ENCODE data around the gene CTDSPL. TPM values are rescaled to one million over a fixed set of nuclear protein-coding genes. Genes with fewer than 3 reads are reported as not detected.

CTDSPL gene
- total RNA-seq, 1 experiment from 2014 or later, result 5.4 TPM

GRCh38 chr3:38008971-38009580 lies 147.4 kb downstream of the CTDSPL start:
- no peak for DNase-seq (ENCODE audit: extremely low read depth, low read depth)

- no peak for DNase-seq (ENCODE audit: extremely low read depth, low read depth)
Measured at GRCh38 chr3:38009807-38010591, 148.3 kb downstream of the CTDSPL start.

GRCh38 chr3:38011111-38011510 lies 149.4 kb downstream of the CTDSPL start:
- no peak for DNase-seq (ENCODE audit: extremely low read depth, low read depth)

- DNase-seq (ENCODE audit: extremely low read depth, low read depth), result no peak
Measured at GRCh38 chr3:38015485-38015884, 153.8 kb downstream of the CTDSPL start.

GRCh38 chr3:38015984-38016383 lies 154.3 kb downstream of the CTDSPL start:
- no peak for DNase-seq (ENCODE audit: extremely low read depth, low read depth)

- no peak for DNase-seq (ENCODE audit: extremely low read depth, low read depth)
Measured at GRCh38 chr3:38016410-38016809, 154.7 kb downstream of the CTDSPL start.

GRCh38 chr3:38016847-38017444 lies 155.3 kb downstream of the CTDSPL start:
- no peak for DNase-seq (ENCODE audit: extremely low read depth, low read depth)

- no peak for DNase-seq (ENCODE audit: extremely low read depth, low read depth)
Measured at GRCh38 chr3:38017445-38018295, 156.0 kb downstream of the CTDSPL start.

GRCh38 chr3:38018296-38019266 lies 156.9 kb downstream of the CTDSPL start:
- DNase-seq (ENCODE audit: extremely low read depth, low read depth), result no peak

GRCh38 chr3:38019658-38020341 lies 158.1 kb downstream of the CTDSPL start:
- no peak for DNase-seq (ENCODE audit: extremely low read depth, low read depth)

GRCh38 chr3:38020342-38020726 lies 158.7 kb downstream of the CTDSPL start:
- no peak for DNase-seq (ENCODE audit: extremely low read depth, low read depth)

GRCh38 chr3:38021196-38021595 lies 159.5 kb downstream of the CTDSPL start:
- no peak for DNase-seq (ENCODE audit: extremely low read depth, low read depth)

GRCh38 chr3:38022301-38022700 lies 160.6 kb downstream of the CTDSPL start:
- DNase-seq (ENCODE audit: extremely low read depth, low read depth), result no peak

- DNase-seq (ENCODE audit: extremely low read depth, low read depth), result no peak
Measured at GRCh38 chr3:38022896-38023709, 161.4 kb downstream of the CTDSPL start.

- no peak for DNase-seq (ENCODE audit: extremely low read depth, low read depth)
Measured at GRCh38 chr3:38026856-38027255, 165.2 kb downstream of the CTDSPL start.

GRCh38 chr3:38027466-38028465 lies 166.1 kb downstream of the CTDSPL start:
- no peak for DNase-seq (ENCODE audit: extremely low read depth, low read depth)
